Fibroblast of peridontal ligament (primary cell): ENCODE results near the gene MYLK.

Experiments used
- DNase-seq: peaks from one replicate; pipeline ENCODE4 v3.0.0-alpha.2; 2010; ENCODE audit errors: extremely low read depth

Gene MYLK

DNA sequence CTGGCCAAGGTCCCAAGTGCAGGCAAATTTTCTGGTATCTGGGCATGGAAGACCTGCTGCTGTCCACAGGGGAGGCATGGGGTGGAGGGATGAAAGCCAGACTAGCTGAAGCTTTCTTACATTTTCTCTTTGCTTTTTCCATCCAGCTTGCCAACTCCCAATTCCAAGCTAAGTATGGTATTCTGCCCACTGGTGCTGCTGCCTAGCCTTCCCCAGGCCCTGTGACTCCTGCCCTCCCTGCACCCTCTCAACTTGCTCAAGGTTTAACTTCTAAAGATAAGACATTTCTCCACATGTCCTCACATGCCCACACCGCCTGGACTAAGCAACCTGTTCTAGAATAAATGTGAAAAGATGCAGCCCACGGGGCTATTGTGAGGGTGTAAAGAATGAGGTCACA, 239.8 kb downstream of the MYLK start:
- DNase-seq, result no peak

DNA sequence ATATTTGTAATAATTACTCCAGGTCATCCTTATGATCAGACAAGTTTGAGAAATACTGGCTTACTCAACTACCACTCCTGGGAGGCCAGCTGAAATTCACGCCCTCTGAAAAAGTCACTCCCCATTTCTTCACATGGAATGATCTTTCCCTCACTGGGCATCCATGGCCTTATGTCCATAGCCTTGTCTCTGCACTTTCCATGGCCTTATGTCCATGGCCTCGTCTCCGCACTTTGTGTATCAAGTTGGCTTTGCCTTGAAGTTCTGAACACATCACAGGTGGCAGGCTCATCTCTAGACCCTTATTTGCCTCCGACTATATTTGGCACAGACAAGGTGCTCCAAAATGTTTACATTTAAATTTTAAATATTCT, 241.2 kb downstream of the MYLK start:
- no peak for DNase-seq

DNA sequence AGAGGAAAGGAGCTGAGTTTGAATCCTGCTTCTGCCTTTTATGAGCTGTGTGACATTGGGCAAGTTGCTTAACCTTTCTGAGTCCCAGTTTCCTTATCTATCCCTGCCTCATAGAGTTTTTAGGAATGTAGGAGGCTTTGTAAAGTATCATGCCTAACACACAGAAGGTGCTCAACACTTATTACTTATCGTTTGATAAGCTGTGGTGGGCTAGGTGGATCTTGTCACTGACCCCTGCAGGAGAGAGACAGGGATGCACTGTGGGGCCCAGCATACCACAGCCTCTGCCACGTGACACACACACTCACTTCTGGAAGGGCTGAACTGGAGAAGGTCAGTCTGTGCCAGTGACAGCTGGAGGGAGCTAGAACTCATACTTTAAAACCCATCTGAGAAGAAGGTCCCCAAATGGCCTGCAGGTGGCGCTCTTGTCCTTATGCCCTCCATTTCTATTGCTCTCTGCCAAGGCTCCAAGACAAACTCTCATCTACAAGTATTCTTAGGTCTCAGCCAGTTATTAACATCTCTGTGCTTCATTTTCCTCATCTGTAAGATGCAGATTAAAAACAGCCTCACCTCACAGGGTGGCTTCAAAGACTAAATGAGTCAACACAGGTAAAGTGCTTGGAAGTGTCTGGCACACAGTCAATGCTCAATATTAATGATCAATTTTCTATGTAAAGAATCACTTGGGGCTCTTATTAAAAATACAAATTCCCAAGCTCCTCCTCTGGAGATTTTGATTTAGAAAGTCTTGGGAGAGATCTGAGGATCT, 241.8 kb downstream of the MYLK start:
- DNase-seq, result peak; percentile 93

DNA sequence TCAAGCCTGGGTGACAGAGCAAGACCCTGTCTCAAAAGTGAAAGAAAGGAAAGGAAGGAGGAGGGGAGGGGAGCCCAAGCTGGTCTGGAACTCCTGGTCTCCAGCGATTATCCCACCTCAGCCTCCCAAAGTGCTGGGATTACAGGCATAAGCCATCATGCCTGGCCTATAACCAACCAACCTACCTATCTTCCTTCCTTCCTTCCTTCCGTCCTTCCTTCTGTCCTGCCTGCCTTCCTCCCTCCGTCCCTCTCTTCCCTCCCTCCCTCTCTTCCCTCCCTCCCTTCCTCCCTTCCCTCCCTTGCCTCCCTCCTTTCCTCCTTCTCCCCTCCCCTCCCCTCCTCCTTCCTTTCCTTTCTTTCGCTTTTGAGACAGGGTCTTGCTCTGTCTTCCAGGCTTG, 242.6 kb downstream of the MYLK start:
- DNase-seq, result no peak

DNA sequence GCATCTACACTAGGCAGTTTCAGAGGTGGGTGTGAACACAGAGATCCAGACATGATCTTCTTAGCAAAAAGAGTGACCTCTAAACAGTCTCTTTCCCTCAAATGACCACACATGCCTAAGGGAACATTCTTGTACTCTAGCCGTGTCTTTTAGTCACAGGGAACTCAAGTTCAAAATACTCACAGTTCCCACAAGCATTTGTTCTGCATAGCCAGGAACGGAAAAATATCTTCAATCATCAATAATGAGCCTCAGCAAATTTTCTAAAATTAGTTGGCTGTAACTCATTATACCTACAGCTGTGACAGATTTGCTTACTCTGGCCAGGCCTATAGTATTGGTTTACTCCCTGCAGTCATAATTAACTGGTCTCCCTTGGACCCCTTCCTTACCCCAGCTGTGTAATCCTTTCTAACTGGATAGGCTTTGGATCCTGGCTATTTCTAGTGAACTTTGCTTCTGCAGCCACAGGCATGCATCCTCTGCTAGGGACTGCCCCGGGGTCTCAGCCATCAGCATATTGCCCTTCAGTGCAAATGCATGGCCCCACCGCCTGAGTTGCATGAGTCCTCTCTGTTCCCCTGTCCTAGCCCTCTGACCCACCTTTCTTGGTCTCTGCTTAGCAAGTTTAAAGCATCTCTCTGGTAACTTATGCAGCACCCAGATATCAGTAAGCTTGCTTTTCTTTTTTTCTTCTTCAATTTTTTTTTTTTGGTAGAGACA, 243.2 kb downstream of the MYLK start:
- DNase-seq, result peak; percentile 57

DNA sequence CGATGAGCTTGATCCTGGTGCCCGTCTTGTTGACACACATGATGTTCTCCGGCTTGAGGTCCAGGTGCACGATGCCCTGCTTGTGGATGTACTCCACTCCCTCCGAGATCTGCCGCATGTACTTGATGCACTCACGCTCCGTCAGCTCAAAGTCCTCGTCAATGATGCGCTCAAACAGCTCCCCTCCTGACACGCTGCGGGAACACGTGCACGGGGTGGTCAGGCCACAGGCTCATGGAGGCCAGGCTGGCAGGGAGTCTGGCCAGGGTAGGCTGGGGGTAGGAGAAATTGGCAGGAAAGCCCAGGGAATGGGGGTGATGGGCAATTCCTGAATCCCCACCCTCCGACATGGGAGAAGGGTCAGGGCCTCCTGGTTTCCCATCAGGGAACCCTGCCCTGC, 243.8 kb downstream of the MYLK start:
- DNase-seq, result no peak

DNA sequence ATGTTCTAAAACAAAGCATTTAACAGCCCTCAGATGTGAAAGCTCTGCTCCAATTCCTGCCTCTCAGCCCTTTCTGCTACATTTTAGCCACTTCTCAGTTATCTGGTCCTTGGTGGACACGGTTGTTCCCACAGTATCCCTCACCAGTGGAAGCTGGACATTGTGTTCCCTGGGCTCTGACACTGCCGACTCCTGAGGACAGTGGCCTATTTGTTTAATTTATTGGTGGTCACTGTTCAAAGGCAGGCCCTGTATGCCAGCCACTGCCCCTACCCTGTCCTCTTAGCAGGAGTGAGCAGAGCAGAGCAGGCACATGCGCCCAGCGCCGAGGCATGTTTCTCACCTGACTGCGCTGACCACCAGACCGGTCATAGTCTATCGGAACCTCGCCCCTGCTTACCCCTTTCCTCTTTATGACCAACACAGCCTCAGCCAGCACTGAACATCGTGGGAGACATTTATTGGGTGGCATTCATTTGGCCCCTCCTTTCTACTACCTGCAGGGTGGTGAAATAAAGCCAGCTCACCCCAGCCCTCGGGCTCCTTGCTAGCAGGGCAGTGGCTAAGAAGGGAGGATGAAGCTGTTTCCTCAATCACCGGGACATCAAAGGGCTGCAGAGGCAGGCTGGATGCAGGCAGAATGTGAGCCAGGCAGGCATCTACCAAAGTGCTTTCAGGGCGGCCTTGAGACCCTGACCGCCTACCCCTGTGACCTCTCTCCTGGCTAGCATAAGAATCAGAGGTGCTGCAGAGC, 245.0 kb downstream of the MYLK start:
- no peak for DNase-seq

DNA sequence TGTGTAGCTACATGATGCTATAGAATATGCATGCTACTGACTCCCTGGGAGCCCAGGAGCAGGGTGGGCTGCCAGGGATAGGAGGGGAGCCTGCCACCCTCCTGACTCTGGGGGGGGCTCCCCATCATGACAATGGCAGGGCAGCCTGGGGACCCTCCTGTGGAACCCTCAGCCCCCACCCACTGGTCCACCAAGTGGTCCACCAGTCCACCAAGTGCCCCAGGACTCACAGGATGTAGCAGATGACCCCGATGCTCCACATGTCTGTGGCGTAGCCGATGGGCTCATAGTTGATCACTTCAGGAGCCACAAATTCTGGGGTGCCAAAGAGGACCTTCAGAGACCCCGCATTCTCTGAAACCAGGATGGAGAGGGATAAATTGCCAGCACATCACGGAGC, 246.3 kb downstream of the MYLK start:
- DNase-seq, result no peak

DNA sequence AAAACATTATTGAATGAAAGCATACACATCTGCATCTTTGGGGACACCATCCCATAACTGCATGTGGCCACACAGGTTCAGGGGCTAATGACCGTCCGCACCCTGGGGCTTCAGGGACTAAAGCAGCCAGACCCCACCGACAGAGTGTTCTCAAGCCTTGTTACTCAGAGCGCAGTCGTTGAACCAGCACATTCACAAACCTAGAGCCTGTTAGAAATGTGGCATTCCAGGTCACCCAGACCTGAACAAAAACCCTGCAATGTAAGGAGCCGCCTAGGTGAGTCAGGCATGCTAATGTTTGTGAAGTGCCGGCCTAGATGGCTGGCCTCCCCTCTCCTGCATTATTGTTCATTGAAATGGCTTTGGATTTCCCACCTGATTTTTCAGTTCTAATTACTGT, 247.0 kb downstream of the MYLK start:
- DNase-seq, result no peak

DNA sequence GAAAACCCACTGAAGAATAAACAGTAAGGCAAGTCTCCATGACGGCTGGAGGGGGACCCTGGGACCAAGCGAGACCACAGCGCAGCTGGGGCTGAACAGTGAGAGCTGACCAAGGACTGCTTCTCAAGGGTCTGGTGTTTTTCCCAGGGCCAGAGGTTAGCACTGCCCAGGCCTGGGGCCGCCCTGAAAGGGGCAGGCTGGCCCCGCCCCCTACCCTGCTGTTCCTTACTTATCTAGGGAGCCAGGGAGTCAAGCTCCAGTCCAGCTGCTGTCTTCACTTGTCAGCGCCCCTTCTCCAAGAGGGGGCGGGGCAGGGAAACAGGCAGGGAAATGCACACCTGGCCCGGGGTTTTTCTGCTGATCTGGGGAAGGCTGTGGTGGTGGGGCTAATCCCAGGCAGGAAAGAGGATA, 247.7 kb downstream of the MYLK start:
- no peak for DNase-seq

DNA sequence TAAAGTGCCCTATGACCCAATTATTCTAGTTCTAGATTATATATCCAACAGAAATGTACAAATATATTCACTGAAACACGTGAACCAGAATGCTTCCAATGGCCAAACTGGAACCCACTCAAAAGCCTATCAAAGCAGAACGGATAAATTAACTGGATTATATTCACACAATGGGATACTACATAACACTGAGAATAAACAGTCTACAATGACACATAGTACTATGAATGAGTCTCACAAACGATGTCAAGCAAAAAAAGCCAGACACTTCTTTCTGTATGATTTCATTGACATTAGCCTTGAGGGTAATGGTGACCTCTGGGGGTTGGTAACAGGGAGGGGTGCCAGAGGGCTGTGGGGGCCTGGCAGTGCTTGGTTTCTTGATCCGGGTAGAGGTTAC, 248.4 kb downstream of the MYLK start:
- DNase-seq, result no peak

DNA sequence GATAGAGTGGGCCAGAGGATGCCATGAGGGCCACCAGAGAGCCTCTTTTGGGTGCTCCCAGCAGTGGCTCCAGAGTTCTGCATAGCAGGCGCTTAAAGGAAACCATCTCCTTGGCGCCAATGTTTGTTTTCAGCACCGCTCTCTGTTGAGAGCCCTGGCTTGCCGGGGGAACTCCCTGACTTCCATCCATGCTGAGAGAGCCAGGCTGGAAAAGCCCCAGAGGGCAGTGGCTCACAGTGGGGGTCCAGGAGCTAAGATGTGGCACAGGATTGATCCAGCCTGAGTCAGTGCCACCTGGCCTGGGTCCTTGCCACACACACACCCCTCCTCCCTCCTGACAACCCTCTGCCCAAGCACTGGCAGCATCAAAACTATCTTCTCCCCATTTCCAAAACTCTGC, 248.9 kb downstream of the MYLK start:
- no peak for DNase-seq

DNA sequence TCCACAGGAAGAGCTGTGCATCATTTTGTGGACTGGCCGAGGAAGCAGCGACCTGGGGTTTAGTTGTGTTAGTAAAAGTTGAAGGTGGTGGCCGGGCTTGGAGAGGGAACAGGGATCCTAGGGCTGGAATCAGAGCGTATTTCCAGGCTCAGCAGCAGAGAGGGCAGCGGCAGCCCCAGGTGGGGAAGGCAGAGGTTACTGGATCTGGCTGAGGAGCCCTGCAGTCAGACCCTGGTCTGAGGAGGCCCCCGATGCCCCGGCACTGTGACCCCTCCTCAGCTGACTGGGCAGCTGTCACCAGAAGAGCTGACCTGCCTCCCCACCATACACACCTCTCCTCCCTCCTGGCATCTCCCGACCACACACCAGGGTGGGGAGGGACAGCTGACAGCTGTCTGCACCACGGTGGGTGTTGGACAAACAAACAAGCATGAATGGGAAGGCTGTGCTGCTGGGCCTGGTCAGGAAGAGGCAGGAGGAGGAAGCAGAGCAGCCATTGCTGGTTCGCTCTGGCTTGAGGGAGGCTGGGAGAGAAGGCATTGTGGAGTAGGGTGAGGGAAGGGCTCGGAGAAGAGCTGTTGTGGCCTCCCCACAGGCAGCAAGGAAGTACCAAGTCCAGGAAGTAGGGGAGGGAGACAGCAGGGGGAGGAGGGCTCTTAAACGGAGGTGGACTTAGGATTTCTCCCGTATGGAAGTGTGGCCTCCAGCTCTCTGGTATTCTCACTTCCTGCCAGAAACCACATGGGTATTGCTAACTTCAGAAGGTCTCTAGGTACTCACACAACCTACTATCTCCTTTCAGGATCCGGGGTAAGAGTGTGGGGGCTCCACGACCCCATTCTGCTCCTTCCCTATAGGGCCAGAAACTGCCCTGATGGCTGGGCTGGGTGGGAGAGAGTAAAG, 249.7 kb downstream of the MYLK start:
- no peak for DNase-seq

DNA sequence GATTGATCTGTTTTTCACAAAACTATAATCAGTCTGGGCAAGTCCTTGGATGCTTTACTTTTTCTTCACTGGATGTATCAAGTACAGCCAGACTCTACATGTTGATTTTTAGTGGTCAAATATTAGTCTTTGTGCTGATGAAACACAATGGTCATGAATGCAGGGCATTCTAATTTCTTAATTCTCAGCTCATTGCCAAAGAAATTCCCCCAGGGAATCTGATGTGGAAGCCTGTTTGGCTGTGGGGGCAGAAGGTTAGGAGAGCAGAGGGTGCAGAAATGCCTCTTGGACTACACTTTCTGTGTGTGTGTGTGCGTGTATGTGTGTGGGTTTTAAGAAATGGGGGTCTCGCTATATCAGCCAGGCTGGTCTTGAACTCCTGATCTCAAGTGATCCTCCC, 250.6 kb downstream of the MYLK start:
- DNase-seq, result peak; percentile 56

DNA sequence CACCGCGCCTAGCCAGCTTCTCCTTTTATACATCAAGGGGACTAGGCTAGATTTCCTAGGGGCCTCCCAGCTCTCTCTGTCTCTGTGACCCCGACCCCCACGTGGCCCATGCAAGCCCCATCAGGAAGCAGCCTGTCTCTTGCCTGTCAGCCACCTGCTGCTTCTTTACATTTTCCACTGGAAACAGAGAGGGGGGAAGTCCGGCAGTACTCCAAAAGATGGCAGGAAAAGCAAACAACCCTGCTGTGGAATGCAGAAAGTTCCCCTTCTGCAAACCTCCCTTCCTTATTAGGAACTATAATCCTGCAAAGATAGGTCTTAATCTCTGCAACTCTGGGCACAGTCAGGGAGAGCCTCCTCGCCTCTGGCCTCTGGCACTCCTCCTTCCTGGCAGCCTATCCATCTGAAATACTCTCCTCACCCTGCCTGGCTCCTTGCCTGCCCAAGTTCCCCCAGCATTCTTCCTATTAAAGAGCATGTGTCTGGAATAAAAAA, 251.9 kb downstream of the MYLK start:
- DNase-seq, result peak; percentile 77

DNA sequence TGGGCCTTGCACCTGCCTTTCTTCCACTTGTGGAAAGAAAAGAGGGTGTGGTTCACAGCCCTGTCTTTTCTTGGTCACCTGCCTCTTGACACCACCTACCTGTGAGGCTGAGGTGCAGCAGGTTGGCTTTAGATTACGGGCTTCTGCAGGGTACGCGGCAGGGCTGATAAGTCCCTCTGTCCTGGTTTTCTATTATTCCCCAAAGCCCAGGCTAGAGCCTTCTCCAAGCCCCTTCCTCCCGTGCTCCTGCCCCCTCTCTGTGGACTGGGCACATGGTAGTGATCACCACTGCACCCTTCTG, 254.4 kb downstream of the MYLK start:
- no peak for DNase-seq

DNA sequence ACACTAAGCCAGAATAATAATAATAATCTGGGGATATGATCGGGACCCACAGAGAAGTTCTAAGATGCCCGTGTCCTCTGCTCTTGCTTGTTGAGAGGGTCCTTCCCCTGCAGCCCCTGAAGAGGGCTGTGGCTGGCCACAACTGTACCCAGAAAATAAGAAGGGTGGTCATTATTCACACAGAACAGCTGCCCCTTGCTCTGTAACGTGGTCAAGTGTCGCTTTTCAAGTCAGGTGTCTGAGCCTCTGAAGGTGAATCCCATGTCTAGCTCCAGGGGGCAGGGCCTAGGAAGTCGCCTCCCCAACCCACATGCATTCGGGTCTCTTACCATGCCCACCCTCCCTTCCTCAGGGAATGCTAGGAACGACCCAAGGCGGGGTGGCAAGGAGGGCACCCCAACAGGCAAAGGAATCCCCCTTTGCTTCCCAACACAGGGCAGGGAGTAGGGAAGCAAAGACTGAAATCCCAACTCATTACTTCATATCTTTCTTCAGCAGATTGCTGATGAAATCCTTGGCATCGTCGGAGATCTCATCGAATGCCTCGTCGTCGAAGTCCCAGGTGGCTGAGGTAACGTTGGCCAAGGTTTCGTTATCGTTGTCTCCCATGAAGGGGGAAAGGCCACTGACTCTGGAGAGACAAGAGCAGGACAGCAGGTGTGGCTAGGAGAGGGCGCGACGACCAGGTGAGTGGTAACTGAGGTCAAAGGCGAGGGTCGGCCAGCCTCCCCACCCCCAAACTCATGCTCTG, 255.0 kb downstream of the MYLK start:
- no peak for DNase-seq

DNA sequence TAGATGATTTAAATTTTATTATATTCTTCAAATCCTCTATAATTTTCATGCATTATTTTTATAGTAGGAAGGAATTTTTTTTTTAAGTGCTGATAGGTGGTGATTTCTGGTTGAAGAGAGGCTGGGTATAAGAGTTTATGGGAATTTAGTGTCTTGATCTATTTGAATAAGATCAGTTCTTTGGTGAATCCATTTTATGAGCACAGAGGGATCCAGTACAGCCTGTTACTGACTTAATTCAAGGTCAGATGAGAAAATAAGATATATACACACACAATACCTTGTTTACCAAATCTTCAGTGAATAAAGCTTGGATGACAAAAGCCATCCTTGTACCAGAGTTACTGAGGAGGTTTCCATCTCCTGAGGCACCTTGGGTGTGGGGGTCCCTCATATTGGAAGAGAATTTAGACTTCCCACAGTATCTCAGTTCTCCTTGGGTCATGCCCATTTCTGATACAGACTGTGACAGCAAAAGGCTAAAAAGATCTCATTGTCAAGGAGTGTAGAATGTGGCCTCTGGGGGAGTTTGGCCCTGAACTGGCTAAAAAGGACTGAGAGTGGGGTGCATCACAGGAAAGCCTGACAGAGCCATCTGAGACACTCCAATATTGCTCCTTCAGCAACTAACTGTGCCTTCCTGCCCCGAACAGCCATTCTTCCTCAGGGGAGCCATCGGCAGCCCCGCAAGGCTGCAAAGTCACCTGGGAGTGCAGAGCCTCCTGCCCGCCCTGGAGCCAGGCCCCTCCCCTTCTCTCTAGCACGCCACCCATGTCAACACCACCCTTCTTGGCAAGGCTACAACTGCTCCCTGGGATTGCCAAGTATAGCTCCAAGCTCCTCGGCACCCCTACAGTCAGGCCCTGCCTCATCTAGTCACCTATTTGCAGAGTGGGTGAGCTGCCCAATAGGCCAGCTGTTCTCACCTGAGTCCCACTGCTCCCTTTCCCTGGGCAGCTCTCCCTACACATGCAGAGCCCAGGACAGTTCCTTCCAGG, 256.2 kb downstream of the MYLK start:
- DNase-seq, result no peak

DNA sequence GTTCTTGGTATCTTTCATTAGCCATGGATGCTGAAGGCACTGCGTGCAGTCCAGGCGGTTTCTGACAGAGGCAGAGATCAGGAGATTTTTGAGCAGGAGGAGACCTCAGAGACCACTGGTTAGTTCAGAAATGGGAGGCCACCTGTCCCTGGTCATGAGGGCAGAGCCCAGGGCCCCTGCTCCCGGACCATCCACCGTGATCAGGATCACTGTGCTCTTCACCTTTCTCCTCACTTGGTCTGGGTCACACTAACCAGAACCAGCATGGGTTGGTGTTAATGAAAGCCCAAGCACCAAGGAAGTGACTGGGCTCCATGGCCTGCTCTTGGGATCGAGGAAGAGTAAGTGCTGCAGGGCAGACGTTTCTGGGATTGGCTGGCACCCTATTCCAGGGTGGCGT, 257.3 kb downstream of the MYLK start:
- DNase-seq, result no peak

DNA sequence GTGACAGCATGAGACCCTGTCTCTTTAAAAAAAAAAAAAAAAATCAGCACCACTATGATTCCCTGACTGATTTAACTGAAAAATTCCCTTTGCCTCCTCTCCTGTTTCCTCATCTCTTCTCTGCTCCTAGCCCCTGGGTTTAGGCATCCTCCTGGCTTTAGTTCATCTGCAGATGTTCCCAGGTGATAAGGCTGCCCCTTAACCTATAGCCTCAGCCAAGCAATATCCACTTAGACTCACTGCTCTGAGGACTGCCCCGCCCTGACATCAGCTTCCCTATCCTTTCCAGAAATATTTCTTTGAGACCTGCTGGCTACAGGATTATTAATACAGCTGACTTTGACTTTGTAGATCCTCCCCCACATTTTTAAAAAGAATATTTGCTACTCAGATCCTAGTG, 259.8 kb downstream of the MYLK start:
- DNase-seq, result no peak
